Activated CD4-positive, alpha-beta T cell treated with anti-CD3 and anti-CD28 coated beads for 1 hour (primary cell): ENCODE results near the gene RTN4R.
"Not testable (repeated sequence)": the region's sequence is repeated elsewhere in the genome, so short reads cannot be mapped to it uniquely, and the experiment has no call there.

Experiments used
- DNase-seq: peaks from one replicate; pipeline ENCODE4 v3.0.0-alpha.2; 2020

Gene RTN4R

DNA sequence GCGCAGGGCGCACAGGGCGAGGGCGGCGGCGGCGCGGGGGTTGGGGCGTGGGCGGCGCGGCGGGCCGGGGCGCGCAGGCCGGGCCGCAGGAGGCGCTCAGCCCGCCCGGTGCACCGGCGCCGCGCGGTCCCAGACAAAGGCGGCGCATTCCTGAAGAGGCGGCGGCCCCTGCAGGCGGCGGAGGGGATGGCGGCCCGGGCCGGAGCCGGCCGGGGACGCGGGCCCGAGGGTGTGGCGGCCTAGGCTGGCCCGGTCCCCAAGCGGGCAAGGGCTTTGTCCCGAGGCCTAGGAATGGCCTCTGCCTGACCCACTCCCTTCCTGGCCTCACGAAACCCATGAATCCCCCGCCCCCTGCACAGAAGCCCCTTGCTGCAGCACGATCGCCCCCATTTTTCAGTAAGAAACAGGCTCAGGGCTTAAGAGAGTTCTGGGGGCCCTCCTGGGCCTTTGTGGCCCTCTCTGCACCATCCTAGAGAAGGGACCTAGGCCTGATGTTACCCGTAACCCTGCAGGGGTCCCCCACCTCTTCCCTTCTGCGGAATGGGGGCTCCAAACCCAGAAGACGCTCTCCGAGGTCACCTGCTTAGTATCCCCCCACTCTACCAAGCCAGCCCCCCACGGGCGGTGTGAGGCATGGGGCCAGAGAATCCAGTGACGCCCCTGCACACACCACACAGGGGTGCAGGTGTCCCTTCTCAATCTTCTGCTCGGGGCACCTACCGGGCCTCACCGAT is at the start of gene RTN4R:
TSS of gene RTN4R (minus strand) at position 40 of the 734 bp plus-strand sequence. CDS start 226 bp downstream, outside the sequence.
- peak; percentile 24 for DNase-seq

DNA sequence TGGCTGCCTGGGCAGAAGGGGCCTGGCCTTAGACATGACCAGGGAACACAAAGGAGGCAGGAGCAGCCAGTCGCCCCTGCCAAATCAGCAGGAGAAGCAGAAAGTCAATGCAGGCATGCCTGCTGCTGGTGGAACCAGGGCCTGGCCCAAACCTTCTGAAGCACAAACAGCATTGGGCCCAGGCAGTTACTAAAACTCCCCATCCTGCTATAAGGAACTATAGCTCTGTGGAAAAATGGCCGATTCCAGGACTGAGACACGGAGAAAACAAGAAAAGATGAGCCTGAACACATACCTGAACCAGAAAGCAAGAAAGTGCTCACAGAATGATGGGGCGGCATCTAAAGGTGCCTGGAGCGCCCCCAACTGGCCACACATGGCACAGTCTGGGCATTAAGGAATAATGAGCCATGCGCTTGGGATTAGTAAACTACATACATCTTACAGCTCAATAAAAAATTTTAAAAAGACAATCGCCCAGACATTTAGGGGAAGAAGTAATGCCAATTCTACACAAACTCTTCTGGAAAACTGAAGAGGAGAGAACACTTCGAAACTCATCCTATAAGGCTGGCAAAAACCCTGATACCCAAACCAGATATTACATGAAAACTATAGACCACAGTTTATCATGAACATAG is 49.4 kb upstream of the RTN4R start:
- peak; percentile 11 for DNase-seq

DNA sequence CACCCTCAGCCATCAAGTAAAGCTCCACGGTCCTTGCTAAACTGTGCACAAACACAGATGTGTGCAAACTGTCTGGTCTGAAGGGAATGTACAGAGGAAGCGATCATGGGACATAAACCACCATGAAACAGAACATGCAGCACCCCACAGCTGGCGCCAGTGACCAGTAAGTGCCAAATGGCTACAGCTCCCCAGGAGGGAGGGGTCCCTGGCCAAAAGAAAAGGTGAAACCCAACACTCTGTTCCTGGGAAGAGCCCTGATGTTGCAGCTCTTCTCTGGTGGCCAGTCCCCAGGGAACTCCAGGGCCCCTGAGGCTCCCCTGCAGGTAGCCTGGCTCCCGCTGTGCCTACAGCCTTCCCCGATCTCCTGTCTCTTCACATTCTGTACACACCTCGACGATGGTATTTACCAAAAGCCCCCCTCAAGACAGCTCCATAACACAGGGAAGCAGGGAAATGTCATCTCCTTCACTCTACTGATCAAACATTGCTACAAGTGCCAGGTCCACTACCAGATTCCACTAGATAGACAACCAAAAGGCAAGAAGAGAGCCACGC is 48.8 kb upstream of the RTN4R start:
- DNase-seq, result no peak

DNA sequence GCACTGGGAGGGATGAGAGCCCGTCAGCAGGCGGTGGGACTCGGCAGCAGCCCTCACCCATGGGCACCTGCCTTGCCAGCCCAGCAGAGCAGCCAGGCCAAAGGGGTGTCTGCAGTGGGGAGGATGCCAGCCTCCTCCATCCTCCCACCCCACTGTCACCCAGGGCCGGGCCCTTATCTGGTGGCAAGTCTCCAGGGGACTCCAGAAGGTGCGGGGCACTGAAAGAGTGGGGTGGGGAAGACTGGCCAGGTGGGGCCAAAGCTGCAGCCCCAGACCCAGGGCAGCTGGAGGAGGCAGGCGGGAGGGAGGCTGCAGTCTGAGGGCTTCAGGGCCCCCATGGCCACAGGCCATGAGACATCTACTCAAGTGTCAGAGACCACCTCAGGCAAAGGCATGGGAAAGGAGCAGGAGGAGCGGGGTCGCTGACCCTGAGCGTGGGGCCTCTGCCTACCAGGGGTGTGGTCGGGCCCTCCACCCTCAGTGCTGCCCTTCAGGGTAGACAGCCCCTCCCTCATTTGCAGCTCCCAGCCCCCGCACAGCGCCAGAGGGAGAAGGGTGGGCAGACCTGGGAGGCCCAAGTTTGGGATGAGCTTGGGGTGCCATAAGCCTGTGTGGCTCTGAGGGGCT is 48.2 kb upstream of the RTN4R start:
- no peak for DNase-seq

DNA sequence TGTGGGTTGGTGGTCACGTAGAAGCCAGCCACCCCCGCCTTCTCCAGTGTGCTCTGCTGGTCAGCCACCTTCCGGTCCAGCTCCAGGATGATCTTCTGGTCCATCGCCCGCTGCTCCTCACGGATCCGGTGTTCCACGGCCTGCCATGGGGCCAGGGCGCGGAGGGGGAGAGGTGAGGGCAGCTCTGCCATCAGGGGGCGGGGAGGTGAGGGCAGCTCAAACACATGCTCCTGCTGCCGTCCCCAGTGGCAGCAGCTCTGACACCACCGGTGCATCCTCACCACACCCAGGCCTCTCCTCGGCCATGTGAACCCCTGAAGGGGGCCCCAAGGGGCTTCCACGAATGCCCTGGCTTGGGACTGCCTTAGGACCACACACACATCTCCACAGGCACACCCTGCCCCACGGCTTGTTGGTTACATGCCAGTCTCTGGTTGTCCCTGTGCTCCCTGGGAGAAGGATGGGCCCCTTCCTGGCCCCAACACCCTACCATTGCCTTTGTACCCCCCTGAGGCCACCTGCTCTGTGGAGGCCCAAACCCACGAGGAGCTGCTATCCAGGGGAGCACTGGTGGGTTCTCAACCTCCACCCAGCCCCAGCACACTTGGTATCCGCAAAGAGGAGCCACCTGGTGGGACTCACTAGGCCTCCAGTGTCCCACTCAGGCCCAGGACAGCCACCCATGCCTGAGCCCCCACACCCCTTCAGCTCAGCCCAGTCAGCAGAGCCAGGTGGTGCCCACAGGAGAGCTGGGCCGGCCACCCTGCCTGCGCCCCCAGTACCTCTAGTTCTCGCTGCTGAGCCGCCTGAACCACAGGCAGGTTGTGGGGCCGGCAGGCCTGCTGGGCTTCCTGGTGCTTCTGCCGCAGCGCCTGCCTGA is 47.5 kb upstream of the RTN4R start:
- DNase-seq, result no peak

DNA sequence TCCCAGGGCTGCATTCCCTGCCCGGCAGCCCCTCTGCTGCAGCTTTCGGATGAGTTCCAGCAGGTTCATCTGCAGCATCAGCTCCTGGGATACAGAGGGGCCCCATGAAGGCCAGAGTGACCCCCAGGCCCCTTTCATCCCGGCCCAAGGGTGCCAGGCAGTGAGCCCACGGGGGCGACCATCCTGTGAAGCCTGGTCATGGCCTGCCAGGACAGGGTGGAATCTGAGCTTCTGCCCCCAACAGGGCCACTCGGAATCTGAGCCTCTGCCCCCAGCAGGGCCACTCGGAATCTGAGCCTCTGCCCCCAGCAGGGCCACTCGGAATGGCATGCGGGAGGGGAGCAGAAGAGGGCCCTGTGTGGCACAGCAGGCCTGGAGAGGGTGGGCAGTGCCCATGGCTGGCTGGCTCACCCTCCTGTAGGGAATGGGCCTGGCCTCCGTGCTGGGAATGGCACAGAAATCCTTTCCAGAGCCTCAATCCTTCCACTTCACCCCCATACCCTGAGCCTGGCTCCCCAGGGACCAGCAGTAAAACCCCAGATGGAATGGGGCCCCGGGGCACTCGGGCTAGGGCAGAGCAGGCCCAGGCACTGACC is 46.7 kb upstream of the RTN4R start:
- not testable (repeated sequence) for DNase-seq

DNA sequence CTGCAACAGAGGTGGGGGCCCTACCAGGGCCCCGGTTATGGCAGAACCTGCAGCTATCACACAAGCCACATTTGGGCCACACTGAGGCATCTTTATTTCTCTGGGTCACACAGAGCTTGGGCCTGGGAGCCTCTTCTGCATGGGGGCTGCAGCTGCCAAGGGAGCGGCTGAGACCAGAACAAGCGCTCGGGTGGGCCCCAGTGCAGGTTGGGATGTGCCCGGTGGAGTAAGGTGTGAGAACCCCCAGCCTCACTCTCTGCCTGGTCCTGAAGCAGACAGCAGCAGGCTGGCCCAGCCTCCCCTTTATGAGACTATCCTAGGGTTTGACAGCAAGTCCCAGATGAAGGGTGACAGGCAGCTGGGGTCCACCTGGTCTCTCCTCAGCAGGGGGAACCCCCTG is 46.1 kb upstream of the RTN4R start:
- DNase-seq, result not testable (repeated sequence)

DNA sequence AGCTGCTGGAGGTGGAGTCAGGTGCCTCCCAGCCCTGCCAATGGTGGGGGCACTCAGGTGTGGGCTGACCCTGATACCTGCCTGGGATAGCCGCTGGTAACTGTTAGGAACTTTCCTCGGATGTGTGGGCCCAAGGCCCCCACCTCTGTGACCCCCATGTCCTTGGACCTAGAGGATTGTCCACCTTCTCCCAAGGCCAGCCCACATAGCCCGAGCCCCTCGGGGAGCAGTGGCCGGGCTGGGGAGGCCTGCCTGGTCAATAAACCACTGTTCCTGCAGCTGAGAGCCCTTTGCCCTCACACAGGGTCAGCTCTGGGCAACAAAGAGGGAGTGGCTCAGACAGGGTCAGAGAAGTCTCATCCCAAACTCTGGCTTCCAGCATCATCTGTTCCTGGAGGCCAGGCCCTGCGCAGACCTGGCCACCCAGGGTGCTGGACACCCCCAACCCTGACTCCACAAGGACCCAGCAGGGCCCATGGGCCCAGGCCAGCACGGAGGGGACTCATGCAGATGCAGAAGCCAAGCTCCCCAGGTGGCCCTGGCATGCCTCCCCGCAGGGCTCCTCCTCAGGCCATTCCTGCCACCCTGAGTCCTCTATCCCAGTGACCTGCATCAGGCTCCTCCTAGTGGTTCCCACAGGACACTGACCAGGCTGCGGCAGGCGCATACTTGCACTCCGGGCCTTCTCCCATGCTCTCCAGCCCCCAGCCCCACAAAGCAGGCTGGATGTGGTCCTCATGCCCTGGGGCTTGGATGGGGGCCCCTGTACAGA is 45.4 kb upstream of the RTN4R start:
- not testable (repeated sequence) for DNase-seq

DNA sequence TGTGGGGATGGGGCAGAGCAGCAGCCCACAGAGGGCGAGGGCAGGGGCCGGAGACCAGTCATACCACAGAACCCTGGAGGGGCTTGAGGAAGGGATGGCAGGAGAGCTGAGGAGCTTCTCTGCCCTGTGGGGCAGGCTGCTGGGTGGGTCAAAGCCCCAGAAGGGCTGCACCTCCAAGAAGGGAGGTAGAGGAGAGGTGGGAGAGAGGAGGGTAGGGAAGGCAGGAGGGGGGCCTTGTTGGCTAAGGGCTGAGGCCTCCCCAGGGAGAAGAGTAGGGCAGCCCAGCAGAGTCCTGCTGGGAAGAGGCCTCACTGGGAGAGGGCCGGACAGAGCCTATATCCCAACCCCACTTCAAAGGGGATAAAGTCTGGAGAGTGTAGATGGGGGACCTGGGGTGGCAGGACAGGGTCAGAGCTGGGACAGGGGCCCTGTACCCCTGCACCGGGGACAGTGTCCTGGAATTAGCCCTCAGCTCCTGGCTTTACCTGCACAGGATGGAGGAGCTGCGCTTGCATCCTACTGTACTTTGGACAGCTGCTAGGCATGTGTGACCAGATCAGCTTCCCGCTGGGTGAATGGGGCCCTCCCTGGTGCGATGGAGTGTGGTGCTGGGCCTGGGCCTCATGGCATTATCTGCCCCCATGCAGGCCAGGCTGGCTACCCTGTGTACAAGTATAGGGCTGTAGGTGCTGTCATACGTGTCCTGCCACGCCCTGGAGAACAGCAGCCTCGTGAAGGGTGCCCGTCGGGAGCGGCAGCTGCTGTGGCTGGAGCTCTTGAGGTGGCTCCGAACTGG is 44.5 kb upstream of the RTN4R start:
- DNase-seq, result no peak

DNA sequence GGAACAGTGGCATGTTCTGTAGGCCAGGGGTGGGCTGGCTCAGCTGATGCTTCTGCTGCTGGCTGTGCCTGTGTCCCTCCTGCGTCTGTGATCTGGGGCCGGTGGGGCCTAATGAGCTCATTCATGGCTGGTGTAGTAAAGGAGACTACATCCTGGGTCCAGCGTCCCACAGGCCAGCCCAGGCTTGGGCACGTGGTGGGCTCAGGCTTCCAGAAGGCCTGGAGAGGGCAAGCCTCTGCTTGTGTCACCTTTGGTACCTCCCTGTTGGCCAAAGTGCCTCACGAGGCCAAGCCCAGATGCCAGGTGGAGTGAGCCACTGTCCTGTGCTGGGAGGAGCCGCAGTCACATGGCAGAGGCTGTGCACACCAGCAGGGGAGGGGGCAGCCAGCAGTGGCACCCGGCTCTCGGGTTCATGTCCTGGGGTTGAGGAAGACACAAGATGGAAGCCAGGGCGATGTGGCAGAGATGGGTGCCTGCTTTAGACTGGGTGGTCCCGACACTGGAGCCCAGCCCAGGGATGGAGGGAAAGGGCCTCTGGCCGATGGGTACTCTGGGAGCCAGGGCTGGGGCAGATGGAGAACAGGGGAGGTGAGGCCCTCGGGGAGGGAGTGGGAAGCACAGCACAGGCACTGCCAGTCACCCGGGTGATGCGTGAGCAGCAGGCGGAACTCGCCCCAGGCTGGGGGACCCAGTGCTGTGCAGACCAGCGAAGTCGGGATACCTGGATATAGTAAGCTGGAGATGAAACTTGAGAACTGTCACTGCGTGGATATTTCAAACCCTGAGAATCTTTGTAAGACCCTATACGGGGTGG is 43.3 kb upstream of the RTN4R start:
- not testable (repeated sequence) for DNase-seq

DNA sequence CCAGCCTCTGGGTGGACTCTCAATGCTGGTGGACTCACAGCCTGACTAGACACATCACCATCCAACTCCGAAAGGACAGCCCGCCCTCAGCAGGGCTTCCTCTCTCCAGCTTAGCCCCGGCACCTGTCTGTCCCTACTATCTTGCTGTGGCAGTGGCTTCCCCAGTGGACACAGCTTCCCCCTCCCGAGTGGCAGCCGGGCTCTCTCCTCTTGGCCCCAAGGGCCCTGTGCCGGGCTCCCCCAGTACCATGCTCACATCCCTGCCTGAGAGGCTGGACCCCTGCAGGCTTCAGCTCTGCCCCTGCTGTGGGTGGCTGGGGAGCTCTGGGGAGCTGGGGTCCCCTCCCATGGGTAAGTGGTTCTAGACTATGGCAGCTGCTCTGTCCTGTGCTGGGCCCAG is 42.7 kb upstream of the RTN4R start:
- not testable (repeated sequence) for DNase-seq

DNA sequence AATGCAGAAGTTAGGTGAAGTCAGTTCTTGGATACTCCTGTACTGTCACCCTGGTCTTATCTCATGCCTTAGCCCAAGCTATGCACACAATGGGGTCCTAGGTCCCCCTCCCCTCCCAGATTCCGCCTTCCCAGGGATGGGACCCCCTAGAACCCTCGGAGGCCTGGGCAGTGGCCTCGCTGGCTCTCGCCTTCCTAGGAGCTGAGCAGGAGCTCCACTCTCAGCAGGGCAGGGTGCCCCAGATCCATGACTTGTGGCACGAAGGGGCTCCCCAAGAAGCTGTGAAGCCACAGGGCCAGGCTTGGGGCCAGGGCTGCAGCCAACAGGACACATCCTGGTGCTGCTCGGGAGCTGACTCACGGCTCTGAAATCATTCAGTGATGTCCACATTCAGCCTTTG is 42.1 kb upstream of the RTN4R start:
- not testable (repeated sequence) for DNase-seq

DNA sequence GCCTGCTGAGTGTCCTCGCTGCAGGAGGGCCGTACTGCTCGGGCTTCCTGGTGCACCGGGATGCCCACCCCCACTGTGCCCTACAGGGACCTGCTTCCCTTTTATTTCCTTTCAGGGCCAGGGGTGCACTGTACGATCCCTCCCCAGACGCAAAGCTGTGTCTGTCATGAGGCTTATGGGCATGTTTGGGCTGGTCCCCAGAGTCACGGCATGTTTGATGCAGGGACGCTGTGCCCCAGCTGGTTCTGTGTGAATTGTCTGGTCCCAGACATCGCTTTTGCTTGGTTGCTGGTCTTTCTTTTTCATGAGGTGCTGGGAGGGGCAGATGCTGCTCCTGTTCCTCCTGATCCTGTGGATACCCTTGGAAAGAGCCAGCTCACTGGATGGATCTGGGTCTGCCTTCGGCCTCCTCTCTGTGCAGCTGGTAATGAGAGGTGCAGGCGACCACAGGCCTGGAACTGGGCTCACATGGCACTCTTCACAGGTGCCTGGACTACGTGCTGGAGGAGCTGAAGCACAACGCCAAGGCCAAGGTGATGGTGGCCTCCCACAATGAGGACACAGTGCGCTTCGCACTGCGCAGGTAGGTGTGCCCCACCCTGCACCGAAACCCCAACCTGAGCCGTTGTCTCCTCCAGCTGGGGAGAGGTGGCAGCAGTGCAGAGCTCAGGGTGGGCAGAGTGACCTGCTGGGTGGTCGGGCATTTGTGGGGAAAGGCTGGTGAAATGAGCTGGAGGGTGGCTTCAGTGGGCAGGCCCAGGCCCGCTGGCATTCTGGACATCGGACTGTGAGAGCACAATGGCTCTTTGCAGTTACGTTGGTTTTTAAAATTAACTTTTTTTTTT is 40.9 kb upstream of the RTN4R start:
- DNase-seq, result not testable (repeated sequence)

DNA sequence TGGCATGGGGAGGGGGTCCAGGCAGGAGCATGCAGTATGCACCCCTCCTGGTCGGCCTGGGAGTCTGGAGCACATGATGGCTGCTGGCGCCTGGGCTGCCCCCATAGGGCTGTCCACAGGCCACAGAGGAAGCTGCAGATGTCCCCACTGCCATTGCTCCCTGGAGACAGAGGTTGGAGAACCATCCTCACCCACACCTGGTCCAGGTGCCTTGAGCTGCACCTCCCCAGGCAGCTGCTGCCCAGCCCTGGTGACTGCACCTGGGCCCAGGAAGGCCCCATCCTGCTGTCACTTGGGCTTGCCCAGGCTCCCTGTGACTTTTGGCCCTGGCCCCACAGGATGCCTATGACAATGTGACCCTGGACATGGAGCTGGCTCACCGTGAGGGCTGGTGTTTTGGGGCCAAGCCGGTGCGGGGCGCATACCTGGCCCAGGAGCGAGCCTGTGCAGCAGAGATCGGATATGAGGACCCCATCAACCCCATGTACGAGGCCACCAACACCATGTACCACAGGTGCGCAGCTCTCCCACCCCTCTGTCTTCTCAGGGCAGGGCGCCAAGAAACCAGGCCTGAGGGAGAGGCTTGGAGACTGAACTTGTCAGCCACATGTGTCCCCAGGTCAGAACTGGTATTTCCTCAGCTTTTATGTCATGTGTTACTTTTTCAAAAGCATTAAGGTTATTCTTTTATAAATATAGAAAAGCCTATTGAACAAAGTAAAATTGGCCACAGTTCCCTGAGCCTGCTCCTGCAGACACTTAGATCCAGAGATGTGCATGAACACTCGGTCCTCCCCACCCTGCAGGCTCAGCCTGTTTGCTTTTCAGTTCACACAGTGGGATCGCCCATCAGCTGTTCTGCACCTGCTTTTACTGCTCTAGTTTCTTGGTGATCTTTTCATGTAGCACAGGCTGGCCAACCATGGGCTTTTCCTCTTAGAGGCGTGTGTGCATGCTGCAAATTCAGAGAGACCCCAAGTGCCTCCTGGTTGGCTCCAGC is 39.6 kb upstream of the RTN4R start:
- not testable (repeated sequence) for DNase-seq

DNA sequence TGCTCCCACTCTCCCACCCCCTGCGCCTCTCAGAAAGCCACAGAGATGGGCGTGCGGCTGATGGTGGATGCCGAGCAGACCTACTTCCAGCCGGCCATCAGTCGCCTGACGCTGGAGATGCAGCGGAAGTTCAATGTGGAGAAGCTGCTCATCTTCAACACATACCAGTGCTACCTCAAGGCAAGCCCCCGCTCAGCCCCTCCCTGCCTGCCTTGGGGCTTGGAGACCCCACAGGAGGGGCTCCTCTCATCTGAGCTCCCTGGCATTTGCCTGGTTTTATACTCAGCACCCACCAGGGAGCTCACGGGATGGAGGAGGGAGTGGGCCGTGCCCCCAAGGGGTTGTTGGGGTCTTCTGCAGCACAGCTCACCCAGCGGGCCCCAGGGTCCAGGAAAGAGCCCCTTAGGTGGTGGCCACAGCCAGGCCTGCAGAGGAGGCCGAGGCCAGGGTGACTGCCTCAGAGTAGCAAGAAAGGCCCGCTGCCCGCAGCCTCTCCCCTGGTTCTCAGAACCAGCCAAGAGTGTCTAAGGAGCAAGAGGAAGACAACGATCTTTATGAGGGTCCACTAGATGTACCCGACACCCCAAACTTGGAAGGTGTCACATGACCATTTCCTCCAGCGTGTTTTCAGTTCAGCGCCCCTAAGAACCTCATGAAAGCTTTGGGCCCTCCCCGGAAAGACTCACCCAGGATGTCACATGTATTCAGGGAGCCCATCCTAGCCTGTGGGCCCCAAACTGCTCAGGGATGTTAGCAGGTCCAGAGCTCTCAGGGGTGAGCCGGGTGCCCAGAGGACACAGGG is 38.7 kb upstream of the RTN4R start:
- not testable (repeated sequence) for DNase-seq

DNA sequence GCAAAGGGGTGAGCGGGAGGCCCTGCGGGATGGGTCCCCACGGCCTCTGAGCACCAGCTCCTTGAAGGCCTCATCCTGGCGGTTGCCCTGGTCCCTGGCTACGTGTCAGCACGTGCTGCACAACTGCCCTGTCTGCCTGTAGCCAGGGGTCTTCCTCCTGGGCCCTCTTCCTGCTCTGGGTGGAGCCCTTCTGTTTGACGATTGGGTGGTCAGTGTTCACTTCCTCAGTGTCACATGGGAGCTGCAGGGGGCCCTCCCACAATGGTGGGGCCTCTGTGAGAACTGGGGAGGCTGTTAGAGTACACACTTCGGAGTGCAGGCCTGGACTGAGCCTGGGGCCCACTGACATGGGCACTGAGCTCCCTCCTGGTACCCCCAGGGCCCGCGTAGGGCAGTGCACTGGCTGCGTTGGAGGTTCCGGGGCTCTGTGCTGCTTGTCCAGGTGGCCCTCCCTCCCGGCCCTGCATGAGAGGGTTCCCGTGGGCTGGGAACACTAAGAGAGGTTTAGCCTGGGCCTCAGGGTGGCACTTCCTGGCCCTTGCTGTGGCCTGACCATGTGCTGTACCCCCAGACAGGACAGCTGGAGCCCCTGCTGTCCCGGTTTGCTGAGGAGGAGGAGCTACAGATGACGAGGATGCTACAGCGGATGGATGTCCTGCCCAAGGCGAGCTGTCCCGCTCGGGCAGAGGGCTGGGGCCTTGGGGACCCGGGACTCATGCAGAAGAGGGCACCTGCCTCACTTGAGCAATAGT is 38.0 kb upstream of the RTN4R start:
- DNase-seq, result no peak
